ENCODE results near the gene ILKAP.

DNA sequence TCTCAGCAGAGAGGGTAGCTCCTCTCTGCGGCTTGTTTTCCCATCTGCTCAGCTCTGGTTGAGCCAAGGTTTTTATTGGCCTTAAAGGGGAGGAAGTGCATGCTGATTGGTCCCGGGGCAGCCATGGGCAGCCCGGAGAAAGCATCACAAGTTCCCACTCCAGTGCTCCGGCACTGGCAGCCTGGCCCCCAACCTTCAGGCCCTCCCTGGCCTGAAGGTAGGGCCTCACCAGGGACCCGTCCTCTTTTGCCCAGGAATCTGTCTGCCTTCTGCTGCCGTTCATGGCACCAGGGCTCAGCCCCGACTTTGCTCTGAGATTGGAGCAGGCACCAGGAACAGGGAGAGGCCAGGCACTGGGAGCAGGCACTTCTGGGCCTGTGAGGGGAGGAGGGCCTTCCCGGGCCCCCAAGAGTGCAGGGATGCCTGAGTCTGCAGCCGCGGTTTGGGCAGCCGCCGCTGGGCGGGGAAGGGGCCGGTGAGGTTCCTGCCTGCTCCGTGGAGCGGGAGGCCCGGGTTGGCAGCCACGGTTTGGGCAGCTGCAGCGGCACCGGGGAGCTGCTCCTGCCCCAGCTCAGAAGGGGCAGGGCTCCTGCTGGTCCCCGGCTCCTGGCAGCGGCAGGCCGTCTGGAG is 17.5 kb upstream of the ILKAP start:
- no peak for TF ChIP-seq EZH2 (IDR thresholded peaks at IDR 0.05; ENCODE audit: insufficient read depth, poor library complexity, severe bottlenecking)
- no peak for TF ChIP-seq EZH2phosphoT487 (IDR thresholded peaks at IDR 0.05; ENCODE audit: insufficient read depth, low read depth)

All from GM23248 (cell line).